GM12878 (cell line): Measurements from ENCODE around the gene TASOR2. TPM values are rescaled to one million over a fixed set of nuclear protein-coding genes. Genes with fewer than 3 reads are reported as not detected.

Experiments
- ATAC-seq: fragments of 200-7000 bp; cut with Tn5 transposase; 3 replicates; pipeline ENCODE4 v1.9.1; 2020; ENCODE audit warnings: mild to moderate bottlenecking, moderate library complexity
- BruUV-seq: library from RNA; stranded (reverse); fragments of 400-500 nt; replicated peaks from 2 replicates; lab custom pipeline; 2021; lab: Mats Ljungman, UMichigan
- CTCF ChIA-PET: fragments of 300-600 bp; sonication (Branson Sonifier 250); formaldehyde crosslinking; extraction: SDS; loops from one replicate; lab custom pipeline; 2021; ENCODE audit warnings: inconsistent platforms; lab: Yijun Ruan, JAX
- POLR2A ChIA-PET: fragments of 350-600 bp; formaldehyde crosslinking; extraction: SDS; loops from one replicate; lab custom pipeline; 2021; ENCODE audit warnings: inconsistent platforms; lab: Charles Lee
- RAD21 ChIA-PET: fragments of 300-600 bp; sonication (Branson Sonifier 250); formaldehyde crosslinking; loops from one replicate; lab custom pipeline; 2023; ENCODE audit warnings: antibody characterized with exemption; ENCODE audit not compliant: unreplicated experiment; lab: Charles Lee
- SMC1A ChIA-PET: fragments of 300-600 bp; sonication (Branson Sonifier 250); formaldehyde crosslinking; loops from one replicate; lab custom pipeline; 2023; ENCODE audit not compliant: unreplicated experiment, uncharacterized antibody; lab: Charles Lee
- DNase-seq: peaks from one replicate; pipeline ENCODE4 v3.0.0-alpha.2; 2011; ENCODE audit warnings: low read depth, low spot score
- FAIRE-seq: peaks from 3 replicates; lab custom pipeline; 2011; peaks lifted over from hg19 to GRCh38; lab: Jason Lieb, UNC
- H2AFZ ChIP-seq: 2 replicates; pipeline ENCODE4 v1.6.0; 2011; ENCODE audit warnings: low read depth, low read length, control low read depth; ENCODE audit not compliant: control insufficient read depth
- H3K27ac ChIP-seq: 2 replicates; pipeline ENCODE4 v1.5.1; 2011; ENCODE audit warnings: control low read depth; ENCODE audit not compliant: control insufficient read depth, insufficient read depth
- H3K27me3 ChIP-seq, 2 experiments: replicated peaks in 1 of 2; 2 replicates each; pipeline versions ENCODE4 v1.6.0 to v1.6.1; 2011; ENCODE audit warnings: low read length in 1 of 2; ENCODE audit not compliant: control insufficient read depth in 2 of 2, insufficient read depth in 2 of 2
- H3K36me3 ChIP-seq, 2 experiments: 2 replicates each; pipeline ENCODE4 v1.5.1; 2011; ENCODE audit warnings: low read length in 1 of 2; ENCODE audit not compliant: control insufficient read depth in 2 of 2, insufficient read depth in 2 of 2
- H3K4me1 ChIP-seq: 2 replicates; pipeline ENCODE4 v1.6.1; 2011; ENCODE audit warnings: mild to moderate bottlenecking, low read length, moderate library complexity, mixed read lengths; ENCODE audit not compliant: control insufficient read depth, insufficient read depth
- H3K4me2 ChIP-seq: 2 replicates; pipeline ENCODE4 v1.6.0; 2011; ENCODE audit warnings: control low read depth; ENCODE audit not compliant: control insufficient read depth, insufficient read depth
- H3K4me3 ChIP-seq: fragments of 200-600 bp; sonication (generic); 2 replicates; pipeline ENCODE4 v1.5.1; 2016
- H3K79me2 ChIP-seq: 2 replicates; pipeline ENCODE4 v1.6.0; 2011; ENCODE audit warnings: low read length; ENCODE audit not compliant: control insufficient read depth, insufficient read depth
- H3K9ac ChIP-seq: 2 replicates; pipeline ENCODE4 v1.8.0; 2011; ENCODE audit warnings: low read length, control low read depth, mixed read lengths; ENCODE audit not compliant: control insufficient read depth, insufficient read depth
- H3K9me3 ChIP-seq: replicated peaks from 3 replicates; pipeline ENCODE4 v1.5.1; 2011; ENCODE audit warnings: mild to moderate bottlenecking, low read length; ENCODE audit not compliant: control insufficient read depth, insufficient read depth
- H4K20me1 ChIP-seq: 2 replicates; pipeline ENCODE4 v1.6.0; 2011; ENCODE audit not compliant: control insufficient read depth, insufficient read depth
- ASH2L ChIP-seq: fragments of 300-600, 200-600 bp; sonication (generic); IDR thresholded peaks from 2 replicates; pipeline ENCODE4 v1.6.1; 2017; ENCODE audit warnings: low read depth, mild to moderate bottlenecking, borderline replicate concordance
- BHLHE40 ChIP-seq, 2 experiments: fragments of 450-650 bp in 1 of 2; IDR thresholded peaks; 2 replicates each; pipeline ENCODE4 v1.6.1; 2011 to 2017; ENCODE audit warnings: low read depth in 2 of 2, borderline replicate concordance in 1 of 2, improper control_type of control experiment in 1 of 2, low read length in 1 of 2, mild to moderate bottlenecking in 1 of 2
- CREB1 ChIP-seq: IDR thresholded peaks from 2 replicates; pipeline ENCODE4 v1.6.1; 2012; ENCODE audit warnings: low read depth, mild to moderate bottlenecking, inconsistent platforms
- CREM ChIP-seq: IDR thresholded peaks from 2 replicates; pipeline ENCODE4 v1.6.1; 2014; ENCODE audit warnings: antibody characterized with exemption, low read depth
- DPF2 ChIP-seq: fragments of 450-650 bp; IDR thresholded peaks from 2 replicates; pipeline ENCODE4 v1.6.1; 2017; ENCODE audit warnings: mild to moderate bottlenecking
- EED ChIP-seq: sonication (generic); IDR thresholded peaks from 2 replicates; pipeline ENCODE4 v1.6.1; 2016; ENCODE audit warnings: antibody characterized with exemption, low read depth
- HDAC6 ChIP-seq: fragments of 200-600 bp; sonication (generic); IDR thresholded peaks from one replicate; pipeline ENCODE4 v1.8.0; 2017; ENCODE audit warnings: antibody characterized with exemption; ENCODE audit not compliant: unreplicated experiment
- IKZF1 ChIP-seq: fragments of 450-650 bp; conservative IDR thresholded peaks from 2 replicates; pipeline ENCODE4 v1.6.1; 2017; ENCODE audit warnings: antibody characterized with exemption, mild to moderate bottlenecking
- LARP7 ChIP-seq: fragments of 450-650 bp; IDR thresholded peaks from 2 replicates; pipeline ENCODE4 v1.6.1; 2017; ENCODE audit warnings: mild to moderate bottlenecking
- NR2C2 ChIP-seq: IDR thresholded peaks from 2 replicates; pipeline ENCODE4 v1.6.1; 2011; ENCODE audit warnings: borderline replicate concordance, low read depth; ENCODE audit not compliant: control insufficient read depth, insufficient read length
- PAX8 ChIP-seq: fragments of 450-650 bp; IDR thresholded peaks from 2 replicates; pipeline ENCODE4 v1.6.1; 2017; ENCODE audit warnings: mild to moderate bottlenecking, moderate library complexity
- SIX5 ChIP-seq: IDR thresholded peaks from 2 replicates; pipeline ENCODE4 v1.6.1; 2011; ENCODE audit warnings: mild to moderate bottlenecking, low read depth, low read length, moderate library complexity; ENCODE audit not compliant: severe bottlenecking
- SREBF1 ChIP-seq: IDR thresholded peaks from 2 replicates; pipeline ENCODE4 v1.6.1; 2012; ENCODE audit warnings: mild to moderate bottlenecking, low read length
- TAF1 ChIP-seq: IDR thresholded peaks from 2 replicates; pipeline ENCODE4 v1.6.1; 2011; ENCODE audit warnings: mild to moderate bottlenecking, low read depth, low read length, borderline replicate concordance
- YY1 ChIP-seq: IDR thresholded peaks from 2 replicates; pipeline ENCODE4 v1.6.1; 2011; ENCODE audit warnings: low read depth, mild to moderate bottlenecking, low read length
- ZNF384 ChIP-seq: IDR thresholded peaks from 2 replicates; pipeline ENCODE4 v1.6.1; 2012; ENCODE audit warnings: low read depth, mild to moderate bottlenecking, low read length, improper control_type of control experiment, borderline replicate concordance
- WGBS: methylation state at CpG from one replicate; pipeline ENCODE4 v1.1.6; 2016; ENCODE audit warnings: low lambda C conversion rate; ENCODE audit not compliant: insufficient replicate concordance, insufficient coverage; ENCODE audit errors: missing lambda C conversion rate; 5-methylcytosine and 5-hydroxymethylcytosine counted together
- in situ Hi-C: fragments of 300-500 bp; cut with MboI; formaldehyde crosslinking; loops from 9 replicates; pipeline ENCODE4 v1.14.3; 2018; ENCODE audit warnings: mixed read lengths
- intact Hi-C: fragments of 100-400 bp; cut with micrococcal nuclease; formaldehyde crosslinking; loops from one replicate; pipeline ENCODE4 v1.14.2; 2022; ENCODE audit not compliant: unreplicated experiment
- polyA plus RNA-seq, 11 experiments: library from polyadenylated mRNA; depleted of rRNA in 4 of 11; unstranded in 6 of 11; stranded (reverse) in 5 of 11; fragments of >200 nt; fragmentation: Nextera tagmentation in 4 of 11; fragmentation: Illumina TruSeq in 1 of 11; extraction: Ambion mirVana in 4 of 11; extraction: Trizol in 1 of 11; gene quantifications; 1 replicate in 1 of 11; 2 replicates in 10 of 11; pipeline versions ENCODE4 v1.2.1 to v1.2.3, GENCODE V29; 2011 to 2016; ENCODE audit warnings: inconsistent platforms in 2 of 11, missing spikeins in 2 of 11, low read depth in 1 of 11
- total RNA-seq, 4 experiments: library from RNA; depleted of rRNA in 3 of 4; stranded (reverse); fragments of >200 nt in 3 of 4; fragmentation: Illumina TruSeq in 1 of 4; extraction: Trizol in 1 of 4; gene quantifications; 2 replicates each; pipeline versions ENCODE4 v1.2.1 to v1.2.3, GENCODE V29; 2013 to 2021
- TF ChIP-seq, protein P1 (sequence below): IDR thresholded peaks from 2 replicates; pipeline ENCODE4 v1.6.1; 2012; ENCODE audit warnings: low read depth, low read length, improper control_type of control experiment
- TF ChIP-seq, protein P2 (sequence below): fragments of 450-650 bp; IDR thresholded peaks from 2 replicates; pipeline ENCODE4 v1.6.1; 2018; ENCODE audit warnings: mild to moderate bottlenecking, low read depth, moderate library complexity; ENCODE audit not compliant: partially characterized antibody

TASOR2 gene
- total and polyA plus RNA-seq, 10 of the 15 experiments (the other 5 are each of a cell fraction or from before 2014, with no cell fraction given): 8.2 to 54.7 (median 31.0) TPM

DNA sequence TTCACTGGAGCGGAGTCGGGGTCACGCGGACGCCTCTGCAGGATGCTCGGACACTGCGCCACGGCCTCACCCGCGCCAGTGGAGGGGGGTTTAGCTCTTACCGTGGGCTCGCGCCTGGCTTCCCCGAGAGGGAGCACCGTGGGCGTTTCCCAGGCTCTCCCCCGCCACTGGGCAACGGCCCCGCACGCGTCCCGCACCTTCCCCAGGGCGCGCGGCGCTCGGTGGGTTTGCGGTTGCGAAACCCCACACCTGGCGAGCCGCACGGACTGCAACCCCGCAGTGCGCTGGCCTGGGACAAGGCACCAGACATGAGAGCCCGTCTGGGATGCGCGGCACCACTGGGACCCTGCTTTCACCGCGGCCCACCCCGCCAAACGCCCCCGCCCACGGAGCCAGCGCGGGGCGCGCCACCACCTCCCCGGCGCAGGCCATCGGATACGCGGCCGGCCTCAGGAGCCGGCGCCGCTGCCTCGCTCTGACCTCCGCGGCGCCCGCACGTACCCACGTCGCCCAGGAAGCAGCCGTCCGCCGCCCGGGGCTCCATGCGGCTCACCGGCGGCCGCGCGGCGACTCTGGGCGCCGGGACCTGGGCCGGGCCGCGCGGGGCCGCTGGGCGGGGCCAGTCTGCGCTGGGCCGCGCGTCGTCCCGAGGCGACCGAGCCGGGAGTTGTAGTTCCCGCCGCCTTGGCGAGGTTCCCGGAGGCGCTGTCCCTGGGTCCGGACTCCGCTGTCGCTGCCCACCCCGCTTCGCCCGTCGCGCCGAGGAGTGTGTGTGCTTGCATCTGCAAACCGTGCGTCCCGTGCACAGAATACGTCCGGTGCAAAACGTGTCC lies 18.4 kb upstream of the TASOR2 start, which contains the start of gene ASB13:
TSS of gene ASB13 (minus strand) at position 588 of the 833 bp plus-strand sequence. CDS start at position 544, 44 bp downstream.
- peak; percentile 86 for ATAC-seq
- POLR2A ChIA-PET: no interaction called here
- WGBS: 1% methylated on average over 66 of the region's 112 CpGs
- TF ChIP-seq ASH2L (no peak), CREM (no peak), CREB1 (peak; percentile 46; the same call in 1 of the 2 replicates), HDAC6 (peak; percentile 76), SREBF1 (no peak), DPF2 (0 out of 2 replicates have a peak, but pooled peaks have one; percentile 17), ZNF384 (no peak), PAX8 (no peak), LARP7 (no peak), YY1 (no peak), TAF1 (no peak), EED (peak; percentile 50; the same call in 1 of the 2 replicates), BHLHE40 (IDR thresholded peaks at IDR 0.05; ENCODE audit: borderline replicate concordance in 1 of 2, low read depth in 2 of 2, low read length in 1 of 2) (peak in 1 of 2 experiments; percentile 8; a peak in 1 of 4 replicates), IKZF1 (0 out of 2 replicates have a peak, but pooled peaks have one; percentile 42), SIX5 (peak; percentile 48), NR2C2 (no peak)
- TF ChIP-seq, protein P1, sequence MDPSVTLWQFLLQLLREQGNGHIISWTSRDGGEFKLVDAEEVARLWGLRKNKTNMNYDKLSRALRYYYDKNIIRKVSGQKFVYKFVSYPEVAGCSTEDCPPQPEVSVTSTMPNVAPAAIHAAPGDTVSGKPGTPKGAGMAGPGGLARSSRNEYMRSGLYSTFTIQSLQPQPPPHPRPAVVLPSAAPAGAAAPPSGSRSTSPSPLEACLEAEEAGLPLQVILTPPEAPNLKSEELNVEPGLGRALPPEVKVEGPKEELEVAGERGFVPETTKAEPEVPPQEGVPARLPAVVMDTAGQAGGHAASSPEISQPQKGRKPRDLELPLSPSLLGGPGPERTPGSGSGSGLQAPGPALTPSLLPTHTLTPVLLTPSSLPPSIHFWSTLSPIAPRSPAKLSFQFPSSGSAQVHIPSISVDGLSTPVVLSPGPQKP: no peak
- TF ChIP-seq, protein P2, sequence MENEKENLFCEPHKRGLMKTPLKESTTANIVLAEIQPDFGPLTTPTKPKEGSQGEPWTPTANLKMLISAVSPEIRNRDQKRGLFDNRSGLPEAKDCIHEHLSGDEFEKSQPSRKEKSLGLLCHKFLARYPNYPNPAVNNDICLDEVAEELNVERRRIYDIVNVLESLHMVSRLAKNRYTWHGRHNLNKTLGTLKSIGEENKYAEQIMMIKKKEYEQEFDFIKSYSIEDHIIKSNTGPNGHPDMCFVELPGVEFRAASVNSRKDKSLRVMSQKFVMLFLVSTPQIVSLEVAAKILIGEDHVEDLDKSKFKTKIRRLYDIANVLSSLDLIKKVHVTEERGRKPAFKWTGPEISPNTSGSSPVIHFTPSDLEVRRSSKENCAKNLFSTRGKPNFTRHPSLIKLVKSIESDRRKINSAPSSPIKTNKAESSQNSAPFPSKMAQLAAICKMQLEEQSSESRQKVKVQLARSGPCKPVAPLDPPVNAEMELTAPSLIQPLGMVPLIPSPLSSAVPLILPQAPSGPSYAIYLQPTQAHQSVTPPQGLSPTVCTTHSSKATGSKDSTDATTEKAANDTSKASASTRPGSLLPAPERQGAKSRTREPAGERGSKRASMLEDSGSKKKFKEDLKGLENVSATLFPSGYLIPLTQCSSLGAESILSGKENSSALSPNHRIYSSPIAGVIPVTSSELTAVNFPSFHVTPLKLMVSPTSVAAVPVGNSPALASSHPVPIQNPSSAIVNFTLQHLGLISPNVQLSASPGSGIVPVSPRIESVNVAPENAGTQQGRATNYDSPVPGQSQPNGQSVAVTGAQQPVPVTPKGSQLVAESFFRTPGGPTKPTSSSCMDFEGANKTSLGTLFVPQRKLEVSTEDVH: no peak

More for the DNA sequence above, 18.4 kb upstream of the TASOR2 start, which contains the start of gene ASB13:
- FAIRE-seq (no peak), DNase-seq (no peak)
- H3K9me3 ChIP-seq: no peaks in the 10 kb centered on the region
- H3K4me1 ChIP-seq: peaks cover 10% of the 10 kb centered on the region
- ChIA-PET RAD21 (no interaction called here), SMC1A (no interaction called here), CTCF (no interaction called here)
- in situ Hi-C loops (no loop called here), intact Hi-C loops (no loop called here)
- no peaks in the 10 kb centered on the region for H4K20me1 ChIP-seq
- peak within 1 kb of the TSS; percentile 62; the same call in 1 of the 2 replicates for H3K4me3 ChIP-seq
- no peaks in the 10 kb centered on the region for H3K79me2 ChIP-seq
- no peaks in the 10 kb centered on the region for H3K36me3 ChIP-seq
- peak within 1 kb of the TSS; percentile 73 for H3K4me2 ChIP-seq
- H3K27me3 ChIP-seq: peaks cover 7 to 18% of the 10 kb centered on the region in 2 experiments
- H3K9ac ChIP-seq: no peak within 1 kb of the TSS; the same call in 1 of the 2 replicates
- H3K27ac ChIP-seq: no peak within 1 kb of the TSS
- peak within 1 kb of the TSS; percentile 63 for H2AFZ ChIP-seq
- no TSS peak for BruUV-seq
